H1 (cell line): ENCODE measurements around the gene BMPR1A. TPM values are rescaled to one million over a fixed set of nuclear protein-coding genes. Genes with fewer than 3 reads are reported as not detected.

Experiments used
- CTCF ChIA-PET: fragments of 300-600 bp; sonication (Branson Sonifier 250); formaldehyde crosslinking; loops from one replicate; lab custom pipeline; 2021; ENCODE audit not compliant: partially characterized antibody; lab: Charles Lee
- POLR2A ChIA-PET: fragments of 300-600 bp; sonication (Branson Sonifier 250); formaldehyde crosslinking; loops from one replicate; lab custom pipeline; 2021; ENCODE audit warnings: inconsistent platforms; ENCODE audit not compliant: partially characterized antibody; lab: Charles Lee
- DNase-seq, 2 experiments: peaks; one replicate each; pipeline versions ENCODE4 v3.0.0 to v3.0.0-alpha.2; 2010 to 2022; ENCODE audit warnings: low spot score in 2 of 2, low read depth in 1 of 2, mixed read lengths in 1 of 2
- FAIRE-seq: peaks from 2 replicates; lab custom pipeline; 2011; peaks lifted over from hg19 to GRCh38; lab: Jason Lieb, UNC
- H2AFZ ChIP-seq: 2 replicates; pipeline ENCODE4 v1.8.1; 2012; ENCODE audit warnings: low read length, inconsistent platforms
- H2AK5ac ChIP-seq: 2 replicates; pipeline ENCODE4 v1.6.1; 2013; ENCODE audit warnings: low read depth, low read length
- H2BK120ac ChIP-seq: replicated peaks from 2 replicates; pipeline ENCODE3; 2013; ENCODE audit warnings: low read depth, low read length, inconsistent platforms
- H2BK12ac ChIP-seq: 2 replicates; pipeline ENCODE4 v1.6.1; 2013; ENCODE audit warnings: low read depth, low read length
- H2BK15ac ChIP-seq: 2 replicates; pipeline ENCODE4 v1.6.1; 2013; ENCODE audit warnings: low read length
- H2BK20ac ChIP-seq: 2 replicates; pipeline ENCODE4 v1.6.1; 2013; ENCODE audit warnings: low read length
- H2BK5ac ChIP-seq: 2 replicates; pipeline ENCODE4 v1.6.1; 2013; ENCODE audit warnings: low read depth, low read length
- H3K14ac ChIP-seq: 2 replicates; pipeline ENCODE4 v1.6.1; 2013; ENCODE audit warnings: inconsistent platforms; ENCODE audit not compliant: insufficient read length
- H3K18ac ChIP-seq: 2 replicates; pipeline ENCODE4 v1.6.1; 2013; ENCODE audit warnings: low read length; ENCODE audit errors: extremely low read depth
- H3K23ac ChIP-seq: 2 replicates; pipeline ENCODE4 v1.6.1; 2013; ENCODE audit warnings: inconsistent platforms; ENCODE audit not compliant: insufficient read length
- H3K23me2 ChIP-seq: 2 replicates; pipeline ENCODE4 v1.6.1; 2013; ENCODE audit warnings: low read depth, low read length
- H3K27ac ChIP-seq: 2 replicates; pipeline ENCODE4 v1.6.1; 2011; ENCODE audit warnings: low read depth, low read length, inconsistent platforms
- H3K27me3 ChIP-seq, 4 experiments: replicated peaks in 1 of 4; 1 replicate in 1 of 4; 2 replicates in 3 of 4; pipeline versions ENCODE4 v1.6.1 to v1.8.1; 2011 to 2013; ENCODE audit warnings: low read length in 3 of 4, mild to moderate bottlenecking in 3 of 4, inconsistent platforms in 2 of 4, mixed read lengths in 2 of 4, moderate library complexity in 1 of 4; ENCODE audit not compliant: control insufficient read depth in 3 of 4, insufficient read depth in 3 of 4; ENCODE audit errors: extremely low read depth in 1 of 4
- H3K36me3 ChIP-seq, 4 experiments: 2 replicates each; pipeline versions ENCODE4 v1.6.1 to v1.8.1; 2011 to 2013; ENCODE audit warnings: mild to moderate bottlenecking in 4 of 4, low read length in 3 of 4, moderate library complexity in 2 of 4, control low read depth in 1 of 4, inconsistent platforms in 1 of 4; ENCODE audit not compliant: insufficient read depth in 4 of 4, control insufficient read depth in 2 of 4
- H3K4ac ChIP-seq: replicated peaks from 2 replicates; pipeline ENCODE3; 2013; ENCODE audit warnings: low read length, low read depth, mixed read lengths, inconsistent platforms; ENCODE audit not compliant: insufficient read length
- H3K4me1 ChIP-seq, 4 experiments: replicated peaks in 1 of 4; 1 replicate in 1 of 4; 2 replicates in 3 of 4; pipeline versions ENCODE4 v1.6.1 to v1.8.1; 2011 to 2013; ENCODE audit warnings: low read length in 3 of 4, inconsistent platforms in 2 of 4, mixed read lengths in 1 of 4; ENCODE audit not compliant: insufficient read depth in 4 of 4, control insufficient read depth in 3 of 4
- H3K4me2 ChIP-seq, 2 experiments: 2 replicates each; pipeline versions ENCODE4 v1.6.1 to v1.8.1; 2011 to 2013; ENCODE audit warnings: low read depth in 2 of 2, low read length in 2 of 2, control low read depth in 1 of 2, inconsistent platforms in 1 of 2, mild to moderate bottlenecking in 1 of 2; ENCODE audit not compliant: insufficient read depth in 1 of 2
- H3K4me3 ChIP-seq, 4 experiments: fragments of 200-600, 300-600 bp in 1 of 4; sonication (generic), shearing (Covaris generic), sonication (Bioruptor Twin) in 1 of 4; 2 replicates each; pipeline versions ENCODE4 v1.5.1 to v1.8.1; 2011 to 2016; ENCODE audit warnings: low read length in 4 of 4, low read depth in 3 of 4, control low read depth in 2 of 4, inconsistent platforms in 2 of 4, mild to moderate bottlenecking in 2 of 4, mixed read lengths in 1 of 4, moderate library complexity in 1 of 4; ENCODE audit not compliant: insufficient read depth in 2 of 4; ENCODE audit errors: extremely low read depth in 1 of 4
- H3K56ac ChIP-seq: replicated peaks from 2 replicates; pipeline ENCODE3; 2013; ENCODE audit warnings: low read depth, mild to moderate bottlenecking, mixed read lengths, low read length, inconsistent platforms; ENCODE audit not compliant: insufficient read length
- H3K79me1 ChIP-seq: 2 replicates; pipeline ENCODE4 v1.6.1; 2013; ENCODE audit warnings: low read depth, low read length, control low read depth
- H3K79me2 ChIP-seq, 2 experiments: 2 replicates each; pipeline versions ENCODE4 v1.6.1 to v1.8.1; 2012 to 2013; ENCODE audit warnings: low read length in 2 of 2, mild to moderate bottlenecking in 2 of 2, inconsistent platforms in 1 of 2; ENCODE audit not compliant: insufficient read depth in 2 of 2, control insufficient read depth in 1 of 2
- H3K9ac ChIP-seq, 4 experiments: replicated peaks in 1 of 4; 1 replicate in 1 of 4; 2 replicates in 3 of 4; pipeline versions ENCODE4 v1.6.1 to v1.8.1; 2011 to 2013; ENCODE audit warnings: low read depth in 3 of 4, low read length in 3 of 4, control low read depth in 2 of 4, mild to moderate bottlenecking in 2 of 4, moderate library complexity in 2 of 4, inconsistent platforms in 1 of 4; ENCODE audit errors: extremely low read depth in 1 of 4
- H3K9me3 ChIP-seq, 2 experiments: 2 replicates each; pipeline versions ENCODE4 v1.6.1 to v1.8.1; 2012 to 2013; ENCODE audit warnings: mild to moderate bottlenecking in 2 of 2, moderate library complexity in 2 of 2, control low read depth in 1 of 2, inconsistent platforms in 1 of 2, low read depth in 1 of 2, low read length in 1 of 2, mixed read lengths in 1 of 2; ENCODE audit not compliant: insufficient read depth in 2 of 2
- H4K20me1 ChIP-seq, 2 experiments: replicated peaks in 1 of 2; 2 replicates each; pipeline versions ENCODE3 to v1.8.1; 2011 to 2013; ENCODE audit warnings: inconsistent platforms in 2 of 2, low read length in 2 of 2, mild to moderate bottlenecking in 1 of 2; ENCODE audit not compliant: insufficient read depth in 2 of 2, control insufficient read depth in 1 of 2
- H4K5ac ChIP-seq: 2 replicates; pipeline ENCODE4 v1.6.1; 2013; ENCODE audit warnings: low read length, low read depth, mixed read lengths, inconsistent platforms; ENCODE audit not compliant: insufficient read length
- H4K8ac ChIP-seq: 2 replicates; pipeline ENCODE4 v1.8.0; 2013; ENCODE audit warnings: mild to moderate bottlenecking, moderate library complexity, low read length, inconsistent platforms; ENCODE audit not compliant: insufficient read depth; ENCODE audit errors: extremely low read depth
- H4K91ac ChIP-seq: replicated peaks from 2 replicates; pipeline ENCODE3; 2013; ENCODE audit warnings: low read length, mixed read lengths, inconsistent platforms; ENCODE audit not compliant: insufficient read length
- EZH2 ChIP-seq: fragments of 200-600 bp; sonication (generic); IDR thresholded peaks from 2 replicates; pipeline ENCODE4 v1.7.1; 2012; ENCODE audit warnings: low read depth, mild to moderate bottlenecking, moderate library complexity, low read length, inconsistent platforms; ENCODE audit not compliant: severe bottlenecking
- GTF2F1 ChIP-seq: IDR thresholded peaks from 2 replicates; pipeline ENCODE4 v1.6.1; 2012; ENCODE audit warnings: low read depth, low read length, improper control_type of control experiment, borderline replicate concordance
- MAFK ChIP-seq: IDR thresholded peaks from 2 replicates; pipeline ENCODE4 v1.6.1; 2012; ENCODE audit warnings: low read depth, mild to moderate bottlenecking, improper control_type of control experiment, low read length
- POLR2A ChIP-seq, 2 experiments: IDR thresholded peaks; 1 replicate in 1 of 2; 2 replicates in 1 of 2; pipeline ENCODE4 v1.6.1; 2011; ENCODE audit warnings: low read depth in 2 of 2, low read length in 2 of 2, mild to moderate bottlenecking in 2 of 2; ENCODE audit errors: control extremely low read depth in 1 of 2
- YY1 ChIP-seq: IDR thresholded peaks from 2 replicates; pipeline ENCODE4 v1.6.1; 2011; ENCODE audit warnings: low read depth, mild to moderate bottlenecking, low read length
- WGBS, 2 experiments: shearing (Covaris generic) in 1 of 2; methylation state at CpG; one replicate each; pipeline versions ENCODE4 v1.1.6 to v1.1.7; 2013 to 2015; ENCODE audit warnings: low lambda C conversion rate in 2 of 2, mixed read lengths in 2 of 2, inconsistent platforms in 1 of 2, low coverage in 1 of 2, missing lambda C conversion rate in 1 of 2; ENCODE audit not compliant: insufficient replicate concordance in 2 of 2, insufficient coverage in 1 of 2, insufficient read length in 1 of 2; ENCODE audit errors: extremely low coverage in 1 of 2, missing lambda C conversion rate in 1 of 2; 5-methylcytosine and 5-hydroxymethylcytosine counted together
- polyA plus RNA-seq, 7 experiments: library from polyadenylated mRNA; depleted of rRNA in 3 of 7; stranded (reverse) in 5 of 7; unstranded in 2 of 7; fragments of >200 nt in 5 of 7; fragments of 200-250 nt in 2 of 7; gene quantifications; 1 replicate in 5 of 7; 2 replicates in 1 of 7; 4 replicates in 1 of 7; pipeline versions ENCODE4 v1.2.1 to v1.2.3, GENCODE V29; 2011 to 2013; ENCODE audit warnings: missing spikeins in 2 of 7, mixed read lengths in 2 of 7
- total RNA-seq: library from RNA; stranded (reverse); fragmentation: NEBNext Ultra II Directional; extraction: Animal tissue kit (Norgen Biotek cat#: 25700); gene quantifications from 2 replicates; pipeline ENCODE4 v1.2.1, GENCODE V29; 2021

BMPR1A gene
- total and polyA plus RNA-seq, 2 of the 8 experiments (the other 6 are each of a cell fraction or from before 2014, with no cell fraction given), result 34.4 to 129 TPM

DNA sequence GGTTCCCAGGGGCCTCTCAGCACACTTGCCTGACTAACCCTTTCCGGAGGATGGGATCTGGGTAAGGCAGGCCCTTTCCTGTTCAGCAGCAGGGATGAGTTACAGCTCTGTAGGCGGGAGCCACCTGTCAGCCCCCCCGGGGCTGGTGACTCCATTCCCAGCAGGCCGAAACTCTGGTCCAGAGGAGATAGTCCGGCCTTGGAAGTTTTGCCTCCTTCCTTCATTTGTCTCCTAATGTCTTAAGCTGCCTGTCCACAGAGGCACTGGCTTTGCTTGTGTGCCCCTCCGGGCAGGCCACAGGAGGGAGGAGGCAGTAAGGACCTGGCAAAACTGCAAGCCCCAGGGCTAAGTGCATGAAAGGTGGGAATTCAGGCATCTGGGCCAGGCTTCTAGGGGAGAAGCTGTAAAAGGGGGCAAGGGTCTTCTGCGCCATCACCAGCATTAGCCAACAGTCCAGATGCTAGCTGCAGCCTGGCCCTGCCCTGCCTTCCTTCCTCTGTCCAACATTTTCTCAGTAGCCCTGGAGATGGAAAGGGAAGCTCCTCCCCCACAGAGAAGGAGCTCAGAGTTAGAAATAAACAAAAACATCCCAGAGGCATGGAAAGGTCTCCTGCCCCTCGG is 213.1 kb downstream of the BMPR1A start:
- Histone ChIP-seq H3K4ac (no peak overlapping the region), H3K79me1 (no peaks in the 10 kb centered on the region), H4K20me1 (no peaks in the 10 kb centered on the region), H2BK120ac (no peak overlapping the region), H3K9ac (no peak overlapping the region; a peak in 1 of 7 replicates), H3K14ac (no peak overlapping the region), H3K79me2 (no peaks in the 10 kb centered on the region), H3K4me2 (peak overlapping the region in 1 of 2 experiments; percentile 68; a peak in 2 of 4 replicates), H3K27me3 (peaks cover 1 to 20% (median 16%) of the 10 kb centered on the region in 4 experiments), H3K27ac (no peak overlapping the region), H3K9me3 (no peaks in the 10 kb centered on the region), H3K23ac (no peak overlapping the region), H2BK20ac (no peak overlapping the region), H3K56ac (no peak overlapping the region), H3K4me1 (peaks cover 4 to 36% (median 29%) of the 10 kb centered on the region in 4 experiments), H2AK5ac (0 out of 2 replicates have a peak overlapping the region, but pooled peaks have one; percentile 16), H2BK12ac (no peak overlapping the region), H4K5ac (no peak overlapping the region), H2AFZ (no peak overlapping the region), H3K36me3 (no peaks in the 10 kb centered on the region), H3K23me2 (peaks cover 12% of the 10 kb centered on the region; the same call in 1 of the 2 replicates), H2BK15ac (0 out of 2 replicates have a peak overlapping the region, but pooled peaks have one; percentile 83), H4K8ac (no peak overlapping the region), H2BK5ac (no peak overlapping the region), H3K18ac (no peak overlapping the region; the same call in 1 of the 2 replicates), H4K91ac (no peak overlapping the region), H3K4me3 (no peak overlapping the region)
- POLR2A ChIA-PET, result interaction anchor here (1.2 to 3.2 kb wide), 9 partner anchors 9 to 123 kb away, joined by 3 to 14 read pairs (median 5); no protein-coding TSS in a partner anchor
- TF ChIP-seq EZH2 (no peak), POLR2A (IDR thresholded peaks at IDR 0.05; ENCODE audit: control extremely low read depth in 1 of 2, low read depth in 2 of 2, low read length in 2 of 2) (no peak), YY1 (no peak), MAFK (no peak), GTF2F1 (no peak)
- CTCF ChIA-PET, result interaction anchor here (0.7 to 22.5 kb wide), 14 partner anchors 8 to 442 kb away, joined by 3 to 975 read pairs (median 4); partner anchors contain the start of genes MMRN2 and SNCG
- no peak for FAIRE-seq
- WGBS, 2 experiments, result 81% methylated on average over 7 of the region's 8 CpGs; no CpG with 5 or more reads in 1 of the 2 experiments
- peak in 1 of 2 experiments; percentile 46 for DNase-seq
